OCI-LY7 (cell line): ENCODE data around the gene MYLK. TPM values are rescaled to one million over a fixed set of nuclear protein-coding genes. Genes with fewer than 3 reads are reported as not detected.

Source experiments
- BruUV-seq: library from RNA; stranded (reverse); fragments of 400-500 nt; replicated peaks from 2 replicates; lab custom pipeline; 2021; lab: Mats Ljungman, UMichigan
- CTCF ChIA-PET: fragments of 300-600 bp; sonication (Branson Sonifier 250); formaldehyde crosslinking; loops from one replicate; lab custom pipeline; 2022; ENCODE audit warnings: antibody characterized with exemption; ENCODE audit not compliant: unreplicated experiment; lab: Charles Lee
- POLR2A ChIA-PET: fragments of 300-600 bp; sonication (Branson Sonifier 250); formaldehyde crosslinking; loops from one replicate; lab custom pipeline; 2022; ENCODE audit warnings: antibody characterized with exemption; lab: Charles Lee
- DNase-seq: peaks from one replicate; pipeline ENCODE4 v3.0.0-alpha.2; 2015; ENCODE audit warnings: low spot score
- H2AFZ ChIP-seq: fragments of 200-600 bp; sonication (generic), shearing (Covaris generic); 2 replicates; pipeline ENCODE4 v1.6.1; 2014; ENCODE audit warnings: mild to moderate bottlenecking, antibody characterized with exemption, low read length, moderate library complexity
- H3K27ac ChIP-seq: fragments of 200-600 bp; sonication (generic); 2 replicates; pipeline ENCODE4 v1.5.1; 2014; ENCODE audit warnings: mixed run types, low read depth, mild to moderate bottlenecking, moderate library complexity, low read length, inconsistent platforms; ENCODE audit not compliant: poor library complexity, severe bottlenecking
- H3K36me3 ChIP-seq: fragments of 200-600 bp; sonication (generic); 2 replicates; pipeline ENCODE4 v1.6.1; 2014; ENCODE audit warnings: mild to moderate bottlenecking, antibody characterized with exemption, low read length, moderate library complexity, mixed read lengths; ENCODE audit not compliant: insufficient read depth
- H3K4me1 ChIP-seq: fragments of 200-600 bp; sonication (generic); 2 replicates; pipeline ENCODE4 v1.5.1; 2014; ENCODE audit warnings: mild to moderate bottlenecking, low read length; ENCODE audit not compliant: insufficient read depth, poor library complexity, severe bottlenecking
- H3K4me2 ChIP-seq: fragments of 200-600 bp; sonication (generic); 2 replicates; pipeline ENCODE4 v1.6.1; 2014; ENCODE audit warnings: mild to moderate bottlenecking, low read length
- H3K4me3 ChIP-seq: fragments of 200-600 bp; sonication (generic); 2 replicates; pipeline ENCODE4 v1.5.1; 2014; ENCODE audit warnings: mild to moderate bottlenecking, low read depth, low read length; ENCODE audit not compliant: poor library complexity, severe bottlenecking
- H3K79me2 ChIP-seq: fragments of 200-600 bp; sonication (generic); 2 replicates; pipeline ENCODE4 v1.6.1; 2016; ENCODE audit warnings: low read depth, mild to moderate bottlenecking, low read length, moderate library complexity, mixed read lengths; ENCODE audit not compliant: insufficient read depth
- H3K9me2 ChIP-seq: fragments of 200-600 bp; sonication (generic); 2 replicates; pipeline ENCODE4 v1.6.1; 2016; ENCODE audit warnings: mild to moderate bottlenecking, low read length, mixed read lengths; ENCODE audit not compliant: insufficient read depth
- H3K9me3 ChIP-seq: fragments of 200-600 bp; sonication (generic); 2 replicates; pipeline ENCODE4 v1.6.1; 2014; ENCODE audit warnings: mild to moderate bottlenecking, mixed run types, low read length, mixed read lengths
- H4K20me1 ChIP-seq: fragments of 200-600 bp; sonication (generic); 2 replicates; pipeline ENCODE4 v1.6.1; 2014; ENCODE audit warnings: mild to moderate bottlenecking, antibody characterized with exemption, low read length, moderate library complexity, mixed read lengths; ENCODE audit not compliant: insufficient read depth
- CTCF ChIP-seq: fragments of 200-600 bp; sonication (generic); conservative IDR thresholded peaks from 2 replicates; pipeline ENCODE4 v1.5.1; 2014; ENCODE audit warnings: mild to moderate bottlenecking, antibody characterized with exemption, low read length, moderate library complexity, mixed read lengths
- EZH2phosphoT487 ChIP-seq: fragments of 200-600 bp; sonication (generic); IDR thresholded peaks from 2 replicates; pipeline ENCODE4 v1.6.1; 2018; ENCODE audit warnings: low read depth, borderline replicate concordance, mild to moderate bottlenecking, mixed run types, antibody characterized with exemption, low read length, moderate library complexity, mixed read lengths
- intact Hi-C: fragments of 100-400 bp; cut with micrococcal nuclease; formaldehyde crosslinking; loops from one replicate; pipeline ENCODE4 v1.10.0; 2022; ENCODE audit not compliant: unreplicated experiment
- total RNA-seq, 2 experiments: library from RNA; depleted of rRNA in 1 of 2; stranded (reverse); fragments of >200 nt in 1 of 2; shearing (Covaris generic) in 1 of 2; gene quantifications; 2 replicates each; pipeline ENCODE4 v1.2.3, GENCODE V29; 2014 to 2022

MYLK gene
- total RNA-seq, 2 experiments from 2014 or later: not detected

DNA sequence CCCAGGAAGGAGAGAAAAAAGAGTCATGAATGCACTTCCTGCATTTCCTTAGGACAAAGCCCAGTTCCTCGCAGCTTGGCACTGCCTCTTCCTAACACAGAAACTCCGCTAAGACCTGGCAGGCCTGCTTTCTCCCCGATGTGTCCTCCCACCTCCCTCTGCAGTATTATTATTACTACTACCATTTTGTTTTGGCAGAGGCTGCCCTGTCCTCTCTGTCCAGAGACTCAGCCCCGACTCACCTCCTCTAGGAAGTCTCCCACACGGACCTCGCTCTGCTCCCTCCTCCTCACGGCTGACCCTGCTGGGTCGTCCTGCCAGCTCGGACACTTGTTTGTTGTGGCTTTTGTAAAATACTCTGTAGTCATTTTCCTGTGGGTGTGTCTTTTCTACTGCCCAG lies 192.1 kb downstream of the MYLK start:
- Histone ChIP-seq H3K4me3 (no peak overlapping the region), H3K4me1 (no peaks in the 10 kb centered on the region), H3K4me2 (no peak overlapping the region), H2AFZ (no peak overlapping the region), H4K20me1 (no peaks in the 10 kb centered on the region), H3K27ac (no peak overlapping the region), H3K79me2 (no peaks in the 10 kb centered on the region), H3K9me2 (no peaks in the 10 kb centered on the region), H3K36me3 (no peaks in the 10 kb centered on the region), H3K9me3 (no peaks in the 10 kb centered on the region)
- BruUV-seq: no TSS peak
- ChIA-PET CTCF (no interaction called here), POLR2A (no interaction called here)
- intact Hi-C loops: no loop called here
- TF ChIP-seq CTCF: no peak
- TF ChIP-seq EZH2phosphoT487: no peak
- no peak for DNase-seq

DNA sequence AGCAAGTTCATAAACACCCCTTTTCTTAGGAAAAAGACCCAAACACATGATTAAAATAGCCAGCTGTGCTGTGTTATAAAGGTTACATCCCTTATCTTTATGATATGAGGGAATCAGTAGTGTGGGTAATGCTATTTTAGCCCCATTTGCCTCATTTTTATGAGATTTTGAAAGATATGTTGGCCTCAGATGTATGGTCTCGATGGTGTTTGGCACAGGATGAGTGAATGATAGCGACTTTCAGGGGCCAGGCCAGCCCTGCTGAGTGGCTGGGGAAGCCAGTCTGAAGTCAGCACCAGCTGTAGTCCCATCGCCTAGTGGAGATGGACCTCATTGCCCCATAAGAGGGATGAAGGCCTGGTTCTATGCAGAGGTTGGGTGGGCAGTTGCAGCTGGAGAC lies 194.3 kb downstream of the MYLK start:
- H3K4me1 ChIP-seq: no peaks in the 10 kb centered on the region
- no TSS peak for BruUV-seq

More for the DNA sequence above, 194.3 kb downstream of the MYLK start:
- Histone ChIP-seq H4K20me1 (no peaks in the 10 kb centered on the region), H2AFZ (no peak overlapping the region), H3K27ac (no peak overlapping the region), H3K9me3 (no peaks in the 10 kb centered on the region), H3K36me3 (no peaks in the 10 kb centered on the region), H3K9me2 (no peaks in the 10 kb centered on the region), H3K4me2 (no peak overlapping the region), H3K4me3 (no peak overlapping the region), H3K79me2 (no peaks in the 10 kb centered on the region)
- TF ChIP-seq CTCF (no peak), EZH2phosphoT487 (no peak)
- intact Hi-C loops: no loop called here
- ChIA-PET CTCF (no interaction called here), POLR2A (interaction anchor here (1.1 kb wide), 1 partner anchor 17 kb away, joined by 3 read pairs; no protein-coding TSS in a partner anchor)
- no peak for DNase-seq
